Right lobe of liver (tissue), 6 donors: Measurements from ENCODE around the gene SDF4. TPM values are rescaled to one million over a fixed set of nuclear protein-coding genes. Genes with fewer than 3 reads are reported as not detected.

Experiments
- ATAC-seq, 4 donors: fragments of 200-7000 bp; cut with Tn5 transposase; one replicate each; pipeline ENCODE4 v1.9.1; 2020; ENCODE audit warnings: mild to moderate bottlenecking in 4 of 4, moderate library complexity in 4 of 4
- DNase-seq, 3 donors: peaks; one replicate each; pipeline ENCODE4 v3.0.0-alpha.2; 2020
- H3K27ac ChIP-seq, 3 donors: fragments of 200-600 bp; one replicate each; pipeline ENCODE4 v1.8.0; 2022
- H3K27me3 ChIP-seq, 2 donors: fragments of 200-600 bp; one replicate each; pipeline ENCODE4 v1.8.0; 2022
- H3K36me3 ChIP-seq, 4 donors: fragments of 200-600 bp; sonication (generic) in 1 of 4; one replicate each; pipeline versions ENCODE4 v1.5.1 to v1.8.0; 2017 to 2022; ENCODE audit warnings: control low read depth in 1 of 4
- H3K4me1 ChIP-seq, 4 donors: fragments of 200-600 bp; sonication (generic) in 1 of 4; one replicate each; pipeline versions ENCODE4 v1.5.1 to v1.8.0; 2017 to 2022; ENCODE audit warnings: control low read depth in 1 of 4
- H3K4me3 ChIP-seq, 3 donors: fragments of 200-600 bp; one replicate each; pipeline ENCODE4 v1.8.0; 2022
- H3K9me3 ChIP-seq, 4 donors: fragments of 200-600 bp; sonication (generic) in 1 of 4; one replicate each; pipeline versions ENCODE4 v1.5.1 to v1.8.0; 2017 to 2022; ENCODE audit warnings: control low read depth in 1 of 4
- POLR2A ChIP-seq: fragments of 450-650 bp; IDR thresholded peaks from one replicate; pipeline ENCODE4 v1.6.1; 2017; ENCODE audit warnings: antibody characterized with exemption, mild to moderate bottlenecking
- WGBS: methylation state at CpG from one replicate; pipeline ENCODE4 v1.1.6; 2018; ENCODE audit warnings: low coverage, low lambda C conversion rate; ENCODE audit not compliant: insufficient coverage; ENCODE audit errors: missing lambda C conversion rate; 5-methylcytosine and 5-hydroxymethylcytosine counted together
- intact Hi-C, 2 donors: fragments of 100-400 bp; cut with DNase I; formaldehyde crosslinking; loops; one replicate each; pipeline versions ENCODE4 v1.11.2 to v1.14.1; 2022
- total RNA-seq, 6 experiments: library from RNA; depleted of rRNA in 2 of 6; stranded (reverse); fragments of >200 nt in 2 of 6; fragmentation: NEBNext Ultra II Directional in 3 of 6; extraction: Animal tissue kit (Norgen Biotek cat#: 25700) in 3 of 6; gene quantifications; one replicate each; pipeline versions ENCODE4 v1.1.0 to v1.2.4, GENCODE V29; 2016 to 2023
- TF ChIP-seq, protein P1 (sequence below), 4 donors: fragments of 200-600 bp in 3 of 4; fragments of 450-650 bp in 1 of 4; IDR thresholded peaks; one replicate each; pipeline versions ENCODE4 v1.5.1 to v1.8.0; 2016 to 2022; ENCODE audit warnings: antibody characterized with exemption in 4 of 4, mild to moderate bottlenecking in 2 of 4
- donor health status: DM: no; HTN: yes; CAD: no.
- donor health status: DM: no; HTN: no; CAD: no.
- donor health status: DM: no; HTN: no; CAD: no.
- donor health status: DM: no; HTN: yes; CAD: no.
- donor health status: DM: no; HTN: yes; CAD: no.

Gene SDF4
- total RNA-seq, 6 experiments from 2014 or later = 112 to 148 (median 142) TPM

DNA sequence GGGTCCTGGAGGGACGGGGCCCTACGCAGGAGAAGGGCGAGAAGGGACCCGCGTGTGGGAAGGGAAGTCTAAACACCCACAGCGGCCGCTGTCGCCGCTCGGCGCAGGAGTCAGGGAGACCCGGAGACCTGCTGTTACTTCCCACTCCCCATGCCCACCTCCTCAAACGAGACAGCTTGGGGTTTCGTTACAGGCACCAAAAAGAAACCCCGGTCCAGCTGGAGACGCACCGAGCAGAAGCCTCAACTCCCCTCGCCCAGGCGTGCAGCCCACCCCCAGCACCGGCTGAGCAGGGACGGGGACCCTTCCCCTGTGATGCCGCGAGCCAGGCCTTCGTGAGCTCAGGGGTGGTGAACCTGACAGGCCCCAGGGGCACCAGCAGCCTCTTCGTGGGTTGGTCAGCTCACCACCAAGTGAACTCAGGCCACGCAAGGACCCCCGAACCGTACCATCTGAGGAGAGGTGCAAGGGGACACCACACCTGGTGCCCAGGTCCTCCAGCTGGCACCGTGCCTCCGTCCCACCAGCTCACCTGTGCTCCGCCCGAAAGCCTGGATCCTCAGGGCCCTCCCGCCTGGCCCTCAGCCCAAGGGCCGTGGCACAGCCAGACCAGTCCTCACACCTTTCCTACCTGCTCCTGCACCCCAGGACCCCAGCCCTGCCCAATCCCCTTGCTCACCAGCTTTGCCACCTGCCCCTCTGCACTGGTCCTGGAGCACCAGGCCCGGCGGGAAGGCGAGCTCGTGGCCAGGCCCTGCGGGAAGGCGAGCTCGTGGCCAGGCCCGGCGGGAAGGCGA is 5.0 kb downstream of the SDF4 start:
- H3K36me3 ChIP-seq = peaks cover 0 to 51% (median 8%) of the 10 kb centered on the region in 4 donors
- DNase-seq = no peak
- H3K27ac ChIP-seq = no peak overlapping the region
- no peaks in the 10 kb centered on the region for H3K9me3 ChIP-seq
- H3K4me3 ChIP-seq = no peak overlapping the region
- peaks cover 0 to 14% (median 7%) of the 10 kb centered on the region in 4 donors for H3K4me1 ChIP-seq
- TF ChIP-seq, protein P1, sequence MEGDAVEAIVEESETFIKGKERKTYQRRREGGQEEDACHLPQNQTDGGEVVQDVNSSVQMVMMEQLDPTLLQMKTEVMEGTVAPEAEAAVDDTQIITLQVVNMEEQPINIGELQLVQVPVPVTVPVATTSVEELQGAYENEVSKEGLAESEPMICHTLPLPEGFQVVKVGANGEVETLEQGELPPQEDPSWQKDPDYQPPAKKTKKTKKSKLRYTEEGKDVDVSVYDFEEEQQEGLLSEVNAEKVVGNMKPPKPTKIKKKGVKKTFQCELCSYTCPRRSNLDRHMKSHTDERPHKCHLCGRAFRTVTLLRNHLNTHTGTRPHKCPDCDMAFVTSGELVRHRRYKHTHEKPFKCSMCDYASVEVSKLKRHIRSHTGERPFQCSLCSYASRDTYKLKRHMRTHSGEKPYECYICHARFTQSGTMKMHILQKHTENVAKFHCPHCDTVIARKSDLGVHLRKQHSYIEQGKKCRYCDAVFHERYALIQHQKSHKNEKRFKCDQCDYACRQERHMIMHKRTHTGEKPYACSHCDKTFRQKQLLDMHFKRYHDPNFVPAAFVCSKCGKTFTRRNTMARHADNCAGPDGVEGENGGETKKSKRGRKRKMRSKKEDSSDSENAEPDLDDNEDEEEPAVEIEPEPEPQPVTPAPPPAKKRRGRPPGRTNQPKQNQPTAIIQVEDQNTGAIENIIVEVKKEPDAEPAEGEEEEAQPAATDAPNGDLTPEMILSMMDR (IDR thresholded peaks at IDR 0.05) = no peak
- no peak for TF ChIP-seq POLR2A
- WGBS = 95% methylated on average over 19 of the region's 44 CpGs
- H3K27me3 ChIP-seq = no peaks in the 10 kb centered on the region
- intact Hi-C loops = loop anchor here in 1 of 2 donors (5.0 kb wide), 1 partner anchor 99 kb away; no protein-coding TSS in a partner anchor
- ATAC-seq = no peak

DNA sequence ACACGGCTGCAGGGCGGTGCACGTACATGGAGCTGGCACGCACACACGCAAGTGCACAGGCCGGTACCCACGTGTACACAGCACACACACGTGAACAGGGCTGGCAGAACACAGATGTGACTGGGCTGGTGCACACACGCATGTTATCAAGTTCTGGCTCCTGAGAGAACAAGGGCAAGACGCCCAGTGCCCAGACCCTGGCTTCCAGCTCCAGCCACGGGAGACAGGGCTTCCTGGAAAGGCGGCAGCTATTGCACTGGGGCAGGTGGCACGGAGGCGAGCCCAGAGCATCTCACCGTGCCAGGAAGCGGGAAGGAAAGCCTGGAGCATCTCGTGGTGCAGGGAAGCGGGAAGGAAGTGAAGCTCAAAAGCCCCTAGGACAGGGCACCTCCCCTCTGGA is 5.9 kb downstream of the SDF4 start:
- WGBS = 50% methylated on average over 1 of the region's 18 CpGs
- no peak for DNase-seq
- Histone ChIP-seq H3K27ac (no peak overlapping the region), H3K9me3 (no peaks in the 10 kb centered on the region), H3K36me3 (peaks cover 0 to 60% (median 11%) of the 10 kb centered on the region in 4 donors), H3K27me3 (no peaks in the 10 kb centered on the region), H3K4me3 (no peak overlapping the region), H3K4me1 (peaks cover 0 to 14% (median 6%) of the 10 kb centered on the region in 4 donors)
- no peak for TF ChIP-seq POLR2A
- TF ChIP-seq, protein P1 (IDR thresholded peaks at IDR 0.05) = no peak
- ATAC-seq = no peak
- intact Hi-C loops = loop anchor here in 1 of 2 donors (5.0 kb wide), 1 partner anchor 99 kb away; no protein-coding TSS in a partner anchor

DNA sequence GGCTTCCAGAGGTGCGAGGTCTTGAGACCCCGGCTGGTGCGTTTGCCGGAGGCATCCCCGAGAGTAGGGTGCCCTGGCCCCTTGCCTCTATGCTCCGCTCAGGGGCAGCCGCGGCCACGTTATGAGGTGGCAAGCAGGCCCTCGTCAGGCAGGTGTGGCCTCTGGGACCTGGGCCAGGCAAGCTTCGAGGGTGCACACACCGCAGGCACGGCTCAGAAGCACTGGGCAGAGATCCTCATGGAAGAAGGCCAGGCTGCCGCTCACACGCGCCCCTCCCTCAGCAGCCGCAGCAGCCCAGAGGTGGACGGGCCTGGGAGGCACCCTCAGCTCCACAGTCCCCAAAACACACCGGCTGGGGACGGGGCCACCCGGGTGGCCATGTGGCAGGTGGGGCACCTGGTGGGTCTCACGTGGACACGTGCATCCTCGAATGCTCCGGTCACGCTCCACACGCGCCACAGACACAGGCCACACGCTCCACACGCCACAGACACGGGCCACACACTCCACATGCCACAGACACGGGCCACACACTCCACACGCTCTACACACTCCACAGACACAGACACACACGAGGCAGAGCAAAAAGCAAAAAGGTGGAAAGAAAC is 6.5 kb downstream of the SDF4 start:
- Histone ChIP-seq H3K4me3 (no peak overlapping the region), H3K27ac (no peak overlapping the region), H3K9me3 (no peaks in the 10 kb centered on the region), H3K4me1 (peaks cover 0 to 9% (median 3%) of the 10 kb centered on the region in 4 donors), H3K27me3 (no peaks in the 10 kb centered on the region), H3K36me3 (peaks cover 0 to 66% (median 11%) of the 10 kb centered on the region in 4 donors)
- intact Hi-C loops = loop anchor here in 1 of 2 donors (5.0 kb wide), 1 partner anchor 98 kb away; no protein-coding TSS in a partner anchor
- DNase-seq = no peak
- ATAC-seq = peak in 1 of 4 donors; percentile 5
- WGBS = 95% methylated on average over 4 of the region's 34 CpGs
- TF ChIP-seq POLR2A = no peak
- TF ChIP-seq, protein P1 (IDR thresholded peaks at IDR 0.05) = no peak

DNA sequence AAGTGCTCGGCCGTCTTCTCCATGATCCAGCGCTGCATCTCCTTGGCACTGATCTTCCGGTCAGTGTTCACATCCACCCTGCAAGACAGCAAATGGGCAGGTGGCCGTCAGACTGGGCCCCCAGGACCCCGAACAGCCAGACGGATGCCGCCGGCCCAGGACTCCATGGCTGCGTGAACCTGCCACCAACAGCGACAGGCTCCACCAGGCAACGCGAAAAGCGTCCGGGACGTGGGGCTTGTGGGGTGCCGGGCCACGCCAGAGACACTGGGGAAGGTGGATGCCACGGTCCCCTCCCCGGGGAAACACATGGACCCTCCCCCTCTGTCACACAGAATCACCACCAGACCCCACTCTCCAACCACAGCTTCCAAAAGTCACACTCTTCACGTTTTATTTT is 7.9 kb downstream of the SDF4 start:
- ATAC-seq (no peak), DNase-seq (no peak)
- no peaks in the 10 kb centered on the region for H3K4me1 ChIP-seq
- H3K4me3 ChIP-seq = no peak overlapping the region
- TF ChIP-seq, protein P1 (IDR thresholded peaks at IDR 0.05) = no peak
- no peak for TF ChIP-seq POLR2A
- no peaks in the 10 kb centered on the region for H3K27me3 ChIP-seq
- H3K27ac ChIP-seq = no peak overlapping the region
- H3K36me3 ChIP-seq = peaks cover 0 to 66% (median 11%) of the 10 kb centered on the region in 4 donors
- no peaks in the 10 kb centered on the region for H3K9me3 ChIP-seq
- 92% methylated on average over 6 of the region's 21 CpGs for WGBS
- intact Hi-C loops = no loop called here
